ENCODE data around the gene ST6GALNAC5. TPM values are rescaled to one million over a fixed set of nuclear protein-coding genes. Genes with fewer than 3 reads are reported as not detected.

Gene ST6GALNAC5
- total and polyA plus RNA-seq, 2 donors (not counting 3 experiments of a cell fraction or from before 2014, with no cell fraction given), result not detected

- FAIRE-seq (no peak), DNase-seq (ENCODE audit: low read depth, low spot score) (no peak)
- H3K9me3 ChIP-seq (replicated peaks; ENCODE audit: control insufficient read depth, insufficient read depth, low read length), result no peaks in the 10 kb centered on the region
- no peak overlapping the region for H3K4me2 ChIP-seq (ENCODE audit: insufficient read depth, low read length)
- H3K36me3 ChIP-seq (ENCODE audit: control insufficient read depth in 2 of 2, extremely low read depth in 1 of 2, insufficient read depth in 2 of 2, low read length in 2 of 2), result no peaks in the 10 kb centered on the region
- H3K27ac ChIP-seq (ENCODE audit: insufficient read depth, low read depth, low read length), result no peak overlapping the region
- H3K4me1 ChIP-seq (ENCODE audit: control insufficient read depth, extremely low read depth, insufficient read depth, low read length), result no peaks in the 10 kb centered on the region
- no peaks in the 10 kb centered on the region for H3K79me2 ChIP-seq (ENCODE audit: control insufficient read depth, insufficient read depth, low read length)
- intact Hi-C loops (cut with micrococcal nuclease), result no loop called here
- no TSS peak for BruUV-seq (replicated peaks)
- H3K9me1 ChIP-seq (replicated peaks; ENCODE audit: control insufficient read depth, extremely low read depth, insufficient read depth, low read length), result no peaks in the 10 kb centered on the region
- TF ChIP-seq, protein P1, sequence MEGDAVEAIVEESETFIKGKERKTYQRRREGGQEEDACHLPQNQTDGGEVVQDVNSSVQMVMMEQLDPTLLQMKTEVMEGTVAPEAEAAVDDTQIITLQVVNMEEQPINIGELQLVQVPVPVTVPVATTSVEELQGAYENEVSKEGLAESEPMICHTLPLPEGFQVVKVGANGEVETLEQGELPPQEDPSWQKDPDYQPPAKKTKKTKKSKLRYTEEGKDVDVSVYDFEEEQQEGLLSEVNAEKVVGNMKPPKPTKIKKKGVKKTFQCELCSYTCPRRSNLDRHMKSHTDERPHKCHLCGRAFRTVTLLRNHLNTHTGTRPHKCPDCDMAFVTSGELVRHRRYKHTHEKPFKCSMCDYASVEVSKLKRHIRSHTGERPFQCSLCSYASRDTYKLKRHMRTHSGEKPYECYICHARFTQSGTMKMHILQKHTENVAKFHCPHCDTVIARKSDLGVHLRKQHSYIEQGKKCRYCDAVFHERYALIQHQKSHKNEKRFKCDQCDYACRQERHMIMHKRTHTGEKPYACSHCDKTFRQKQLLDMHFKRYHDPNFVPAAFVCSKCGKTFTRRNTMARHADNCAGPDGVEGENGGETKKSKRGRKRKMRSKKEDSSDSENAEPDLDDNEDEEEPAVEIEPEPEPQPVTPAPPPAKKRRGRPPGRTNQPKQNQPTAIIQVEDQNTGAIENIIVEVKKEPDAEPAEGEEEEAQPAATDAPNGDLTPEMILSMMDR (IDR thresholded peaks at IDR 0.05; ENCODE audit: extremely low read depth in 1 of 2, insufficient read depth in 1 of 2, low read depth in 1 of 2, low read length in 2 of 2), result no peak
- no peak for TF ChIP-seq FOS (IDR thresholded peaks at IDR 0.05; ENCODE audit: borderline replicate concordance, insufficient read depth, low read length)
- TF ChIP-seq GATA2 (IDR thresholded peaks at IDR 0.05; ENCODE audit: insufficient read depth, insufficient read length, low read depth, low read length), result no peak
- TF ChIP-seq POLR2AphosphoS5 (IDR thresholded peaks at IDR 0.05; ENCODE audit: insufficient read depth, low read depth, low read length), result no peak
- POLR2A ChIA-PET, result no interaction called here
- no peak overlapping the region for H3K4me3 ChIP-seq (replicated peaks in 1 of 3; ENCODE audit: insufficient read depth in 1 of 3, low read depth in 1 of 3, low read length in 3 of 3)
- peaks cover 0 to 6% of the 10 kb centered on the region in 2 experiments for H3K27me3 ChIP-seq (ENCODE audit: control insufficient read depth in 2 of 2, insufficient read depth in 2 of 2, low read length in 2 of 2)
- no peak overlapping the region for H3K9ac ChIP-seq (replicated peaks; ENCODE audit: extremely low read depth, insufficient read depth, low read length)
- dilution Hi-C loops (cut with MboI; ENCODE audit: extremely low pct_ligation_motif_present, low sequenced_read_pairs), result no loop called here
- no peak overlapping the region for H2AFZ ChIP-seq (ENCODE audit: low read depth, low read length)
- H4K20me1 ChIP-seq (replicated peaks; ENCODE audit: control insufficient read depth, extremely low read depth, insufficient read depth, low read length), result no peaks in the 10 kb centered on the region
- CTCF ChIA-PET, result no interaction called here
These were observed 38.8 kb downstream of the ST6GALNAC5 start for GRCh38 chr1:76905876-76906595.

GRCh38 chr1:76909311-76909710, 42.0 kb downstream of the ST6GALNAC5 start:
- CTCF ChIA-PET, result no interaction called here
- H3K9ac ChIP-seq (replicated peaks; ENCODE audit: extremely low read depth, insufficient read depth, low read length), result no peak overlapping the region
- DNase-seq (ENCODE audit: low read depth, low spot score), result no peak
- dilution Hi-C loops (cut with MboI; ENCODE audit: extremely low pct_ligation_motif_present, low sequenced_read_pairs) (no loop called here), intact Hi-C loops (cut with micrococcal nuclease) (no loop called here)
- H3K4me1 ChIP-seq (ENCODE audit: control insufficient read depth, extremely low read depth, insufficient read depth, low read length), result no peaks in the 10 kb centered on the region
- POLR2A ChIA-PET, result no interaction called here
- H2AFZ ChIP-seq (ENCODE audit: low read depth, low read length), result no peak overlapping the region
- peaks cover 0 to 6% of the 10 kb centered on the region in 2 experiments for H3K27me3 ChIP-seq (ENCODE audit: control insufficient read depth in 2 of 2, insufficient read depth in 2 of 2, low read length in 2 of 2)
- no peaks in the 10 kb centered on the region for H3K9me3 ChIP-seq (replicated peaks; ENCODE audit: control insufficient read depth, insufficient read depth, low read length)
- BruUV-seq (replicated peaks), result no TSS peak
- no peak overlapping the region for H3K4me3 ChIP-seq (replicated peaks in 1 of 3; ENCODE audit: insufficient read depth in 1 of 3, low read depth in 1 of 3, low read length in 3 of 3)
- no peak for FAIRE-seq
- no peaks in the 10 kb centered on the region for H3K9me1 ChIP-seq (replicated peaks; ENCODE audit: control insufficient read depth, extremely low read depth, insufficient read depth, low read length)
- no peak overlapping the region for H3K27ac ChIP-seq (ENCODE audit: insufficient read depth, low read depth, low read length)
- H3K4me2 ChIP-seq (ENCODE audit: insufficient read depth, low read length), result no peak overlapping the region
- TF ChIP-seq POLR2A (IDR thresholded peaks at IDR 0.05; ENCODE audit: low read depth, low read length) (no peak), FOS (IDR thresholded peaks at IDR 0.05; ENCODE audit: borderline replicate concordance, insufficient read depth, low read length) (no peak), JUN (IDR thresholded peaks at IDR 0.05; ENCODE audit: borderline replicate concordance, insufficient read depth, insufficient read length, low read depth) (no peak), MYC (IDR thresholded peaks at IDR 0.05; ENCODE audit: low read depth, low read length) (no peak), EZH2 (IDR thresholded peaks at IDR 0.05; ENCODE audit: borderline replicate concordance, low read depth, low read length, severe bottlenecking) (no peak), MAX (IDR thresholded peaks at IDR 0.05; ENCODE audit: insufficient read depth, insufficient read length) (no peak), GATA2 (IDR thresholded peaks at IDR 0.05; ENCODE audit: insufficient read depth, insufficient read length, low read depth, low read length) (no peak), POLR2AphosphoS5 (IDR thresholded peaks at IDR 0.05; ENCODE audit: insufficient read depth, low read depth, low read length) (no peak)
- TF ChIP-seq, protein P1 (IDR thresholded peaks at IDR 0.05; ENCODE audit: extremely low read depth in 1 of 2, insufficient read depth in 1 of 2, low read depth in 1 of 2, low read length in 2 of 2), result no peak
- H3K36me3 ChIP-seq (ENCODE audit: control insufficient read depth in 2 of 2, extremely low read depth in 1 of 2, insufficient read depth in 2 of 2, low read length in 2 of 2), result no peaks in the 10 kb centered on the region
- H3K79me2 ChIP-seq (ENCODE audit: control insufficient read depth, insufficient read depth, low read length), result no peaks in the 10 kb centered on the region
- H4K20me1 ChIP-seq (replicated peaks; ENCODE audit: control insufficient read depth, extremely low read depth, insufficient read depth, low read length), result no peaks in the 10 kb centered on the region

Measured in endothelial cell of umbilical vein (primary cell).